Activated CD8-positive, alpha-beta memory T cell treated with anti-CD3 and anti-CD28 coated beads for 48 hours (primary cell): Measurements from ENCODE around the gene GSTO2.

ENCODE experiments used
- DNase-seq, 3 experiments: peaks; one replicate each; pipeline ENCODE4 v3.0.0-alpha.2; 2020; ENCODE audit warnings: low read depth in 2 of 3, low spot score in 2 of 3

The GSTO2 gene

DNA sequence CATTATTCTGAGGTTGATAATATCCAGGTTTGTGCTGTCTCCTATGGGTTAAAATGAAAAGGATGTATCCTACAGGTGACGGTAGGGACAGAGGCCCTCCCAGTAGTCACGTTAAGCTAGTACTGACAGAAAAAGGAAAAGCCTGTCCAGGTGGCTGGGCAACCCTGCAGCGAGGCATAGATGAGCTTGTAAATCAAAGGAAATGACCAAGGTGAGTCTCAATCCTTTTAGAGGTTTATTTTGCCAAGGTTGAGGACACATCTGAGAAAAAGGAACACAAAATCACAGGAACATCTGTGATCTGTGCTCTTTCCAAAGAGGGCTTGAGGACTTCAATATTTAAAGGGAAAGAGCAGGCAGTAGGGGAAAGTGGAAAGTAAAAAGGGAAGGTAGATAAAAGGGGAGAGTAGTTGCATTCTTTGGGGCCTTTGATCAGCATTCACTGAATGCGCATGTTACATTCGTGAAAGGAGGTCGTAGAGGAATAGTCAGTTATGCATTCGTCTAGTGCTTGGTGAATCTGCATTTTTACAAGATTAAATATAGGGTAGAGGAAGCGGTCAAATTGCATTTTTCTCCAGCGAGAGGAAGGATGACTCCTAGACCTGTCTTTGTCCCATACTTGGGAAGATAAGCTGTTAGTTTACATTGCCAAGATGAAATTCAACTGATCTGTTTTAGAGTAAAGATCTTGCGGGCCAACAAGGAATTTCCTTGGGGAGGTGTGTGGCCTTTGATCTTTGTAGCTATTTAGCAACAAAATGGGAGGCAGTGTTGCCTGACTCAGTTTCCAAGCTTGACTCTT lies 15.2 kb upstream of the GSTO2 start:
- no peak for DNase-seq

- no peak for DNase-seq
Measured at GRCh38 chr10:104254493-104255310, 14.3 kb upstream of the GSTO2 start, which contains the start of gene GSTO1. GSTO1 (plus strand) TSS chr10:104254892; CDS start chr10:104254929, 37 bp downstream.

GRCh38 chr10:104255311-104255981 lies 13.5 kb upstream of the GSTO2 start:
- DNase-seq, result no peak

GRCh38 chr10:104256335-104256961 lies 12.5 kb upstream of the GSTO2 start:
- DNase-seq, result no peak

DNA sequence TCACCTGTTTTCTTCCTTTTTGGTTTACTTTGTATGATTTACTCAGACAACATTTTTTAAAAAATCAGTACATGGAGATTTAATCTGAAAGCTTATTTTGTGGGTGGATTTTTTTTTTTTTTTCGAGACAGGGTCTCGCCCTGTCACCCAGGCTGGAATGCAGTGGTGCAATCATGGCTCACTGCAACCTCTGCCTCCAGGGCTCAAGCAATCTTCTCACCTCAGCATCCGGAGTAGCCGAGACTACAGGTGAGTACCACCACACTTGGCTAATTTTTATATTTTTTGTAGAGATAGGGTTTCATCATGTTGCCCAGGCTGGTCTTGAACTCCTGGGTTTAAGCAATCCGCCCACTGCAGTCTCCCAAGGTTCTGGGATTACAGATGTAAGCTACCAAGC lies 11.7 kb upstream of the GSTO2 start:
- no peak for DNase-seq

DNA sequence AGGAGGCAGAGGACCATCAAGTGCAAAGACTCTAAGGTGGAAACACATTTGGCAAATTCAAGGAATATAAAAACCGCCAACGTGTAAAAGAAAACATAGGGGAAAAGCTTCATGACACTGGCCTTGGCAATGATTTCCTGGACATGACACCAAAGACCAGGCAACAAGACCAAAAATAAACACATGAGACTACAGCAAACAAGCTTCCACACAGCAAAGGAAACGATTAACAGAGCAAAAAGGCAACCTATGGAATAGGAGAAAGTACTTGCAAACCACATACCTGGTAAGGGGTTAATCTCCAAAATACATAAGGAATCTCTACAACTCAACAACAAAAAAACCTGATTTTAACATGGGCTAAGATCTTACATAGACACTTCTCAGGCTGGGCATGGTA lies 10.8 kb upstream of the GSTO2 start:
- DNase-seq, result no peak

- DNase-seq, result no peak
Measured at GRCh38 chr10:104259456-104259855, 9.5 kb upstream of the GSTO2 start.

DNA sequence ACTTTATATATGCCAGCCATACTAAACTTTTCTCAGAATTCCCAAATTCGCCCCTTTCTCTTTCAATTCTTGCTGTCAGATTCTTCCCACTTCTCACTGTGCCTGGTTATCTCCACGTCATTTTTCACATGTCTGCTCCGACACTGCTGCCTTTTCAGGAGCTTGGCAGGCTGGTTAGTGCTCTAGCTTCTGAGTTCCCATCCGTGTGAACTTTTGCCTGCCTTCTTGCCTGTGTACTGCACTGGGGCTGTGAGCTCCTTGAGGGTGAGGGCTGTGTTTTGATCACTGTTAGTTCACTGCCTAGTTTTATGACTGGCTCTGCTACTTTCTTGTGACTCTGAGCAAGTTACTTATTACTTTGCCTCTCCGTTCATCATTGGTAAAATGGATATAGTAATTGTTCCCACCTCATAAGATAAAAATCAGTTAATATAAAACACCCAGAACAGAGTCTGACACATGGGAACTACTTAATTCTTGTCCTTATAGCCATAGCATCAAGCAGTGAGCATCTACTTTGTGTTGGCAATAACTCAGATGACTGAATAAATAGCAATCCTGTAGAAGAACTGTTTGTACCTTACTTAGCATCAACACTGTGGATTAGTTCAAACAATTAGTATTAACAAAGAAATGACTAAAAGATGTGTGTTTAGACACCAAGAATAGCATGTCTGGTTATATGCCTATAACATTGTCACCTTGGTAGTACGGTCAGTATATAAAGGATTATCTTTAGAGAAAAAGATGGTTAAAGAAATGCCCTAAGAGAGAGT lies 8.8 kb upstream of the GSTO2 start:
- DNase-seq, result no peak

GRCh38 chr10:104260775-104261115 lies 8.2 kb upstream of the GSTO2 start:
- no peak for DNase-seq

GRCh38 chr10:104262055-104262454 lies 6.9 kb upstream of the GSTO2 start:
- DNase-seq, result no peak

GRCh38 chr10:104264783-104265182 lies 4.2 kb upstream of the GSTO2 start:
- no peak for DNase-seq

DNA sequence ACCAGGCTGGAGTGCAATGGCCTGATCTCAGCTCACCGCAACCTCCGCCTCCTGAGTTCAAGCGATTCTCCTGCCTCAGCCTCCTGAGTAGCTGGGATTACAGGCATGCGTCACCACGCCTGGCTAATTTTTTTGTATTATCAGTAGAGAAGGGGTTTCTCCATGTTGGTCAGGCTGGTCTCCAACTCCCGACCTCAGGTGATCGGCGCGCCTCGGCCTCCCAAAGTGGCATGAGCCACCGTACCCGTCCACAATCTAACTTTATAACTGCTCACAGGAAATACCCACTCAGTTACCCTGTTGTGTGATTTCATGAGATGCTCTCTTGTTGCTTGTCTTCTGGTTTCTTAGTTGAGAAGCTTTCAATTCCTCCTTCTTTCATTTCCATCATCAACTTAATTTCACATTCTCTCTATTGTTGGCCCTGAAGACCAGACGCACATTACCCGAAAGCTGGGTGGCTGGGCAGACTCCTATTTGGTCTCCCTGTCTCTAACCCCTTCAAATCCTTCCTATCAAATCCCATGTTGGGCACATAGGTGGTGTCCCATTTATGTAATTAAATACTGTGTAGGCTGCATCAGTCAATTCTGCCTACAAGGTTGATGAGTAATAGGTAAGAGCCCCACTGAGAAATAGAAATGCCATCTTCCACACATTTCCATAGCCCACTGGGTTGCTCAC lies 1.1 kb upstream of the GSTO2 start:
- no peak for DNase-seq

GRCh38 chr10:104268405-104268712 lies 625 bp upstream of the GSTO2 start:
- DNase-seq, result no peak

DNA sequence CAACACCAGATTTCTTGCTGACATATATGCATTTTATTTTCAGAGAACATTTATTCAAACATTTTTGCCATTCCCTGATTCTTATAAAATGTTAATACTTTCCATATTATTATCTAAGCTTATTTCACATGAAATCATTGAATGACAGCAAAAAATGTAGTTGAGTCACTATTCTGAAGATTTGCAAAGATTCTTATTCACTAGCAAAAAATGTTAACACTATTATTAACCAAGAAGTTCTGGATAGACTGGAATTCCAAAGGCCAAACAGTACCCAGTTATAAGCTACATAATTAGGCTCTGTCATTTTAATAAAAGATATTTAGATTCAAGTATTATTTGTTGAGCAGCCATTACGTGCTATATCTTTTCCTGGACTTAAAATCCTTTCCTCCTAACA lies 4.3 kb downstream of the GSTO2 start:
- DNase-seq, result no peak

DNA sequence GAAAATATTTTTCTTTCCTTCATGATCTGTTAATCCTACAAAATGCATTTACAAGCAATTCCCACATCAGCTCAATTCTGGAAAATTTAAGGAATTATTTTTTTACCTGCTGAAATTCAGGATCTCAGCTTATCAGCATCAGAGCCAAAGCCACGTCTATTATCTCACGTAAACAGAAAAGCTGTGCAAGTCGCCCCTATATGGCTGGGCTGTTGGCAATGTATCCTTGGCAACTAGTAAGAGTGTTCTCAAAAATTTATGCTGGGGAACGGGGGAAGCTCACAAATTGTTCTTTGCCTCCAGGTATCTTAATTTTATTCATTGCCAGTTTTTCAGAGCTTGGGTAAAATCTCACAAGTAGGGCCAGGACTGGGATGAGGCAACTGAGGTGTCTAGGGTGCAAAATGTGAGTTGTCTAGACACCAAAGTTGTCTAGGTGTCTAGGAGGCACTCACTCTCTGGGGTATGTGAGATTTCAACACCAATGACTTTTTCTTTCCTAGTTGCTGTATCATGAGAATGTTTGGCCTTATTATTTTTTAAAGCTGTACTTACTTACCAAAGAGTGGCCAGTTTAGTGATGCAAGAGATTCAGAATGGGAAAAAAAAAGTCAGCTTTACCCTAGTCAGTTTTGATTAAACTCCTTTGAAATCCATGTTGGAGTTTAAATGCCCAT lies 5.1 kb downstream of the GSTO2 start:
- no peak for DNase-seq

DNA sequence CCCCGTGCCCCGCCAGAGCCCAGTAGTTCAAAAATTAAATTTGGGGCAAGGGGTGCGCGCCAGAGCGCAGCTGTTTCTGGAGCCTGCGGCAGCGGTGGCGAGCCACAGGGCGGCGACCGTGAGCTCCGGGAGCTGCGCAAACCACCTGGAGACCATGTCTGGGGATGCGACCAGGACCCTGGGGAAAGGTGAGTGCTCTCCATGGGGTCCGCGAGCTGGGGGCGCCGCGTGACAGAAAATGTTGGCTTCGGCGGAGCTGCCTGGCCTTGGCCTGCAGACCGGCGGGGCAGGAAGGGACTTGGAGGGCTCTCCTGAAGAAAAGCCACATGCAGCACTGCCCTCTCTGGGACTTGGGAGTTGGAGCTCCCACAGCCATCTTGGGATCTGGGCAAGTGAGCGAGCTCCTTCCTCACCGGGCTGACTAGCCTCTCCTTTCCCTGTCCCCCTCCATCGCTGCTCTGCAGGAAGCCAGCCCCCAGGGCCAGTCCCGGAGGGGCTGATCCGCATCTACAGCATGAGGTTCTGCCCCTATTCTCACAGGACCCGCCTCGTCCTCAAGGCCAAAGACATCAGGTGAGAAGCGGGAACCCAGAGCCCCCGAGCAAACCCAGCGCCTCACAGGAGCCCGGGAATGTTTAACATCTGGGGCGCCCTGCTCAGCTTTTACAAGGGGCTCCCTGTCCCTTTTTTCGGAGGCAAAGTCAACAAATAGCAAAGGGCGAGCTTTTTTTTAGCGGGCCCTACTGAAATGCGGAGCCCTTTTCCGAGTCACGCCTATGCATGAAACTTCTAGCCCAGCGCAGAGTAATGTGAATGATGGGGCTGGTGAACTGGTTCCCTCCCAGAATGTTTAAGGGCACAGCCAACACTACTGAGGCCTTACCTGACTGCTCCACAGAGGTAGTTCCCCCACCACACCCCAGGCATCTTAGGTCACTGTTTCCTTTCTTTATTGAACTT lies 6.1 kb downstream of the GSTO2 start:
- DNase-seq, result peak in 2 of 3 experiments; percentile 31 to 37

- no peak for DNase-seq
Measured at GRCh38 chr10:104276192-104276591, 7.2 kb downstream of the GSTO2 start.

GRCh38 chr10:104277785-104278184 lies 8.8 kb downstream of the GSTO2 start:
- DNase-seq, result no peak
